ENCODE results near the gene DMPK.

The DMPK gene

DNA sequence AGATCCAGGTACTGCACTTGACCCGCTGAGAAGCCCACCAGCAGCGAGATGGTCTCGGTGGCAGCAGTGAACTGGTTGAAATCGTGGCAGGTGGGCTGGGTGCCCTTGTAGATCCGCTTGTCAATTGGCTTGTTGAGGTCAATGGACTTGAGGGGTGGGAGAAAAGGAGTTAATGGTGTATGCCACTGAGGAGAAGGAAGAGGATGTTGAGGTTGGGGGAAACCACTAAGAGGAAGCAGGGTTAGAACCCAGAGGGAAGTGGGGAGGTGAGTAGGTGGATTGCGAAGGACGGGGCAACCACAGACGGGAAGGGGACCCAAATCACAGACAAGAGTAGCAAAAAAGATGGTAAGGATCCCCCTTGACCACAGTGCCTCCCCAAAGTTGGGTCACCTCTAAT, 8.7 kb upstream of the DMPK start:
- ATAC-seq = no peak
- TF ChIP-seq, protein P1, sequence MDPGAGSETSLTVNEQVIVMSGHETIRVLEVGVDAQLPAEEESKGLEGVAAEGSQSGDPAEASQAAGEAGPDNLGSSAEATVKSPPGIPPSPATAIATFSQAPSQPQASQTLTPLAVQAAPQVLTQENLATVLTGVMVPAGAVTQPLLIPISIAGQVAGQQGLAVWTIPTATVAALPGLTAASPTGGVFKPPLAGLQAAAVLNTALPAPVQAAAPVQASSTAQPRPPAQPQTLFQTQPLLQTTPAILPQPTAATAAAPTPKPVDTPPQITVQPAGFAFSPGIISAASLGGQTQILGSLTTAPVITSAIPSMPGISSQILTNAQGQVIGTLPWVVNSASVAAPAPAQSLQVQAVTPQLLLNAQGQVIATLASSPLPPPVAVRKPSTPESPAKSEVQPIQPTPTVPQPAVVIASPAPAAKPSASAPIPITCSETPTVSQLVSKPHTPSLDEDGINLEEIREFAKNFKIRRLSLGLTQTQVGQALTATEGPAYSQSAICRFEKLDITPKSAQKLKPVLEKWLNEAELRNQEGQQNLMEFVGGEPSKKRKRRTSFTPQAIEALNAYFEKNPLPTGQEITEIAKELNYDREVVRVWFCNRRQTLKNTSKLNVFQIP (CRISPR knock-in tag; IDR thresholded peaks at IDR 0.05; ENCODE audit: borderline replicate concordance, low read depth) = no peak
- TF ChIP-seq RARB (CRISPR knock-in tag; IDR thresholded peaks at IDR 0.05) (no peak), ZFP3 (CRISPR knock-in tag; IDR thresholded peaks at IDR 0.05) (no peak), ZNF8 (CRISPR knock-in tag; IDR thresholded peaks at IDR 0.05) (no peak), ZNF70 (CRISPR knock-in tag; IDR thresholded peaks at IDR 0.05) (no peak), OSR1 (CRISPR knock-in tag; IDR thresholded peaks at IDR 0.05) (no peak), SNAI2 (CRISPR knock-in tag; IDR thresholded peaks at IDR 0.05) (no peak), ISL1 (CRISPR knock-in tag; IDR thresholded peaks at IDR 0.05) (no peak), CSDC2 (CRISPR knock-in tag; IDR thresholded peaks at IDR 0.05) (no peak), ESRRG (CRISPR knock-in tag; IDR thresholded peaks at IDR 0.05) (no peak), GLIS3 (CRISPR knock-in tag; IDR thresholded peaks at IDR 0.05) (no peak), BACH2 (CRISPR knock-in tag; IDR thresholded peaks at IDR 0.05; ENCODE audit: borderline replicate concordance) (no peak), TCF4 (CRISPR knock-in tag; IDR thresholded peaks at IDR 0.05; ENCODE audit: borderline replicate concordance) (no peak), PPARA (CRISPR knock-in tag; IDR thresholded peaks at IDR 0.05; ENCODE audit: borderline replicate concordance) (no peak), ZFP30 (CRISPR knock-in tag; IDR thresholded peaks at IDR 0.05) (no peak)
- TF ChIP-seq, protein P2, sequence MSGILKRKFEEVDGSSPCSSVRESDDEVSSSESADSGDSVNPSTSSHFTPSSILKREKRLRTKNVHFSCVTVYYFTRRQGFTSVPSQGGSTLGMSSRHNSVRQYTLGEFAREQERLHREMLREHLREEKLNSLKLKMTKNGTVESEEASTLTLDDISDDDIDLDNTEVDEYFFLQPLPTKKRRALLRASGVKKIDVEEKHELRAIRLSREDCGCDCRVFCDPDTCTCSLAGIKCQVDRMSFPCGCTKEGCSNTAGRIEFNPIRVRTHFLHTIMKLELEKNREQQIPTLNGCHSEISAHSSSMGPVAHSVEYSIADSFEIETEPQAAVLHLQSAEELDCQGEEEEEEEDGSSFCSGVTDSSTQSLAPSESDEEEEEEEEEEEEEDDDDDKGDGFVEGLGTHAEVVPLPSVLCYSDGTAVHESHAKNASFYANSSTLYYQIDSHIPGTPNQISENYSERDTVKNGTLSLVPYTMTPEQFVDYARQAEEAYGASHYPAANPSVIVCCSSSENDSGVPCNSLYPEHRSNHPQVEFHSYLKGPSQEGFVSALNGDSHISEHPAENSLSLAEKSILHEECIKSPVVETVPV (CRISPR knock-in tag; IDR thresholded peaks at IDR 0.05) = no peak
- TF ChIP-seq, protein P3, sequence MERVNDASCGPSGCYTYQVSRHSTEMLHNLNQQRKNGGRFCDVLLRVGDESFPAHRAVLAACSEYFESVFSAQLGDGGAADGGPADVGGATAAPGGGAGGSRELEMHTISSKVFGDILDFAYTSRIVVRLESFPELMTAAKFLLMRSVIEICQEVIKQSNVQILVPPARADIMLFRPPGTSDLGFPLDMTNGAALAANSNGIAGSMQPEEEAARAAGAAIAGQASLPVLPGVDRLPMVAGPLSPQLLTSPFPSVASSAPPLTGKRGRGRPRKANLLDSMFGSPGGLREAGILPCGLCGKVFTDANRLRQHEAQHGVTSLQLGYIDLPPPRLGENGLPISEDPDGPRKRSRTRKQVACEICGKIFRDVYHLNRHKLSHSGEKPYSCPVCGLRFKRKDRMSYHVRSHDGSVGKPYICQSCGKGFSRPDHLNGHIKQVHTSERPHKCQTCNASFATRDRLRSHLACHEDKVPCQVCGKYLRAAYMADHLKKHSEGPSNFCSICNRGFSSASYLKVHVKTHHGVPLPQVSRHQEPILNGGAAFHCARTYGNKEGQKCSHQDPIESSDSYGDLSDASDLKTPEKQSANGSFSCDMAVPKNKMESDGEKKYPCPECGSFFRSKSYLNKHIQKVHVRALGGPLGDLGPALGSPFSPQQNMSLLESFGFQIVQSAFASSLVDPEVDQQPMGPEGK (CRISPR knock-in tag; IDR thresholded peaks at IDR 0.05; ENCODE audit: borderline replicate concordance) = no peak
- TF ChIP-seq, protein P4, sequence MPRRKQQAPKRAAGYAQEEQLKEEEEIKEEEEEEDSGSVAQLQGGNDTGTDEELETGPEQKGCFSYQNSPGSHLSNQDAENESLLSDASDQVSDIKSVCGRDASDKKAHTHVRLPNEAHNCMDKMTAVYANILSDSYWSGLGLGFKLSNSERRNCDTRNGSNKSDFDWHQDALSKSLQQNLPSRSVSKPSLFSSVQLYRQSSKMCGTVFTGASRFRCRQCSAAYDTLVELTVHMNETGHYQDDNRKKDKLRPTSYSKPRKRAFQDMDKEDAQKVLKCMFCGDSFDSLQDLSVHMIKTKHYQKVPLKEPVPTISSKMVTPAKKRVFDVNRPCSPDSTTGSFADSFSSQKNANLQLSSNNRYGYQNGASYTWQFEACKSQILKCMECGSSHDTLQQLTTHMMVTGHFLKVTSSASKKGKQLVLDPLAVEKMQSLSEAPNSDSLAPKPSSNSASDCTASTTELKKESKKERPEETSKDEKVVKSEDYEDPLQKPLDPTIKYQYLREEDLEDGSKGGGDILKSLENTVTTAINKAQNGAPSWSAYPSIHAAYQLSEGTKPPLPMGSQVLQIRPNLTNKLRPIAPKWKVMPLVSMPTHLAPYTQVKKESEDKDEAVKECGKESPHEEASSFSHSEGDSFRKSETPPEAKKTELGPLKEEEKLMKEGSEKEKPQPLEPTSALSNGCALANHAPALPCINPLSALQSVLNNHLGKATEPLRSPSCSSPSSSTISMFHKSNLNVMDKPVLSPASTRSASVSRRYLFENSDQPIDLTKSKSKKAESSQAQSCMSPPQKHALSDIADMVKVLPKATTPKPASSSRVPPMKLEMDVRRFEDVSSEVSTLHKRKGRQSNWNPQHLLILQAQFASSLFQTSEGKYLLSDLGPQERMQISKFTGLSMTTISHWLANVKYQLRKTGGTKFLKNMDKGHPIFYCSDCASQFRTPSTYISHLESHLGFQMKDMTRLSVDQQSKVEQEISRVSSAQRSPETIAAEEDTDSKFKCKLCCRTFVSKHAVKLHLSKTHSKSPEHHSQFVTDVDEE (CRISPR knock-in tag; IDR thresholded peaks at IDR 0.05) = no peak
- TF ChIP-seq, protein P5, sequence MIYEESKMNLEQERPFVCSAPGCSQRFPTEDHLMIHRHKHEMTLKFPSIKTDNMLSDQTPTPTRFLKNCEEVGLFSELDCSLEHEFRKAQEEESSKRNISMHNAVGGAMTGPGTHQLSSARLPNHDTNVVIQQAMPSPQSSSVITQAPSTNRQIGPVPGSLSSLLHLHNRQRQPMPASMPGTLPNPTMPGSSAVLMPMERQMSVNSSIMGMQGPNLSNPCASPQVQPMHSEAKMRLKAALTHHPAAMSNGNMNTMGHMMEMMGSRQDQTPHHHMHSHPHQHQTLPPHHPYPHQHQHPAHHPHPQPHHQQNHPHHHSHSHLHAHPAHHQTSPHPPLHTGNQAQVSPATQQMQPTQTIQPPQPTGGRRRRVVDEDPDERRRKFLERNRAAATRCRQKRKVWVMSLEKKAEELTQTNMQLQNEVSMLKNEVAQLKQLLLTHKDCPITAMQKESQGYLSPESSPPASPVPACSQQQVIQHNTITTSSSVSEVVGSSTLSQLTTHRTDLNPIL (CRISPR knock-in tag; IDR thresholded peaks at IDR 0.05; ENCODE audit: low read depth) = no peak

DNA sequence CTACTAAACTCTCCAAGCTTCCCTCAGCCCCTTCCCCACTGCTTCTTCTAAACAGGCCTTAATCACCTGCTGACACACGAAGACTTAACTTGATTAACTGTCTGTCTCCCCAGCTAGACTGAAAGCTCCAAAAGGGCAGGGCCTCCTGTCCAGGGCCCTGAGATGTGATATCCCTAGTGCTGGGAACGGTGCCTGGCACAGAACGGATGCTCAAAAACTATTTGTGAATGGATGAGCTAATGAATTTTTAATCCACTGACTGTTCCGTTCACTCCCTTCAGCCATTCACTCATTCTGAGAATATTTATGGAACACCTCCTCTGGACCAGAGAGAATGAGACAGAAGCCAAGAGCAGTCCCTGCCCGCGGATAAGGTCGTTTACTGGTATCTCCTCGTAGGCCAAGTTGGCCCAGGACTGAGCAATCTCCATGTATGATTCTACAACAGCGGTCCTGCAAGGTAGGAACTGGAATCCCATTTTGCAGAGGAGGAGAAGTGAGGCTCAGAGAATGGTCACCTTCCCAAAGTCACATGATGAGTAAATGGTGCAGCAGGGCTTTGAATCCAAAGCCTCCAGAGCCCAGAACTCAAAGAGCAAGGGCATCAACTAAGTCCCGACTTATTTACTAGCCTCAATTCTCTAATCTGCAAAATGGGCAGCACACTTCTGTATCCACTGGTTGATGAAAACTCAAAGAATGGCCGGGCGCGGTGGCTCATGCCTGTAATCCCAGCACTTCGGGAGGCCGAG, 6.9 kb upstream of the DMPK start:
- no peak for TF ChIP-seq ZNF565 (CRISPR knock-in tag; conservative IDR thresholded peaks at IDR 0.05; ENCODE audit: low read depth)
- TF ChIP-seq, protein P4 (CRISPR knock-in tag; IDR thresholded peaks at IDR 0.05) = no peak
- no peak for ATAC-seq
